ENCODE measurements around the gene INSL3. TPM values are rescaled to one million over a fixed set of nuclear protein-coding genes. Genes with fewer than 3 reads are reported as not detected.

Gene INSL3
- polyA plus RNA-seq, 1 donor from 2014 or later: not detected

DNA sequence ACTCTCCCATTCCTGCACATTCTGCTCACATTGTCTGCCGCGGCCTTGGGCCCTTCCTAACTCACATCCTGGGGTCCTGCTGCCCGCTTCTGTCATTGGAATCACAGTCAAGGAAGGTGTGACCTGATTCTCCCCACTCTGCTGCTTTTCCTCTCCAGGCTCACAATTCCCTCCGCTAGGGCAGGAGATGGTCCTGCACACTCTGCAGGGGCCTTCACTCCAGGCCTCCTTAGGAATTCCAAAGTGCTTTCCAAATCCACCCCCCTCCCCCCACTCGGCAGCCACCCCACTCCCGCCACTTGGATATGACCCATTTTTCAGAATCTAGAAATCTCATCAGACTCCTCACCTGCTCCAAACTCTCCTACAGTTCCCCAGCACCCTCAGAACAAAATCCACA lies 47.4 kb upstream of the INSL3 start:
- no peaks in the 10 kb centered on the region for H4K20me1 ChIP-seq (ENCODE audit: insufficient read depth)
- H3K9ac ChIP-seq (ENCODE audit: low read length): no peak overlapping the region
- H3K79me2 ChIP-seq (replicated peaks; ENCODE audit: insufficient read depth, low read length): no peaks in the 10 kb centered on the region
- no peaks in the 10 kb centered on the region for H3K9me2 ChIP-seq (ENCODE audit: insufficient read depth, low read length)
- H3F3A ChIP-seq (ENCODE audit: insufficient read depth, low read length, poor library complexity, severe bottlenecking): no peaks in the 10 kb centered on the region
- H3K4me3 ChIP-seq (ENCODE audit: low read length): no peak overlapping the region
- H3K4me2 ChIP-seq (ENCODE audit: low read length): no peak overlapping the region
- no peaks in the 10 kb centered on the region for H3K9me3 ChIP-seq (ENCODE audit: low read length)
- H3K27ac ChIP-seq (ENCODE audit: low read length): no peak overlapping the region
- peaks cover 2% of the 10 kb centered on the region for H3K27me3 ChIP-seq (ENCODE audit: insufficient read depth, low read depth, low read length)
- TF ChIP-seq CTCF (IDR thresholded peaks at IDR 0.05; ENCODE audit: poor library complexity, severe bottlenecking): no peak
- no peak for TF ChIP-seq POLR2AphosphoS5 (IDR thresholded peaks at IDR 0.05)
- TF ChIP-seq REST (IDR thresholded peaks at IDR 0.05; ENCODE audit: borderline replicate concordance): no peak
- no peak for TF ChIP-seq EP300 (conservative IDR thresholded peaks at IDR 0.05; ENCODE audit: poor library complexity, severe bottlenecking)
- no peak for TF ChIP-seq RAD21 (conservative IDR thresholded peaks at IDR 0.05)
- no peak for TF ChIP-seq MXI1 (conservative IDR thresholded peaks at IDR 0.05; ENCODE audit: poor library complexity, severe bottlenecking)
- TF ChIP-seq SMC3 (conservative IDR thresholded peaks at IDR 0.05; ENCODE audit: poor library complexity): no peak
- no peak for TF ChIP-seq TAF1 (IDR thresholded peaks at IDR 0.05; ENCODE audit: low read depth)
- no peak for TF ChIP-seq EZH2 (IDR thresholded peaks at IDR 0.05; ENCODE audit: borderline replicate concordance, insufficient read depth, low read length, poor library complexity, severe bottlenecking)
- no peaks in the 10 kb centered on the region for H3K36me3 ChIP-seq (ENCODE audit: insufficient read depth, low read length)
- no peak overlapping the region for H2AFZ ChIP-seq (ENCODE audit: low read depth, low read length)

- H3K4me3 ChIP-seq (ENCODE audit: low read length): no peak overlapping the region
- no peak overlapping the region for H3K4me2 ChIP-seq (ENCODE audit: low read length)
- TF ChIP-seq POLR2AphosphoS5 (IDR thresholded peaks at IDR 0.05) (no peak), EP300 (conservative IDR thresholded peaks at IDR 0.05; ENCODE audit: poor library complexity, severe bottlenecking) (no peak), REST (IDR thresholded peaks at IDR 0.05; ENCODE audit: borderline replicate concordance) (no peak), MXI1 (conservative IDR thresholded peaks at IDR 0.05; ENCODE audit: poor library complexity, severe bottlenecking) (no peak), SMC3 (conservative IDR thresholded peaks at IDR 0.05; ENCODE audit: poor library complexity) (no peak), CTCF (IDR thresholded peaks at IDR 0.05; ENCODE audit: poor library complexity, severe bottlenecking) (no peak), EZH2 (IDR thresholded peaks at IDR 0.05; ENCODE audit: borderline replicate concordance, insufficient read depth, low read length, poor library complexity, severe bottlenecking) (no peak), RAD21 (conservative IDR thresholded peaks at IDR 0.05) (no peak), TAF1 (IDR thresholded peaks at IDR 0.05; ENCODE audit: low read depth) (no peak)
- H3K27ac ChIP-seq (ENCODE audit: low read length): no peak overlapping the region
- H3K36me3 ChIP-seq (ENCODE audit: insufficient read depth, low read length): no peaks in the 10 kb centered on the region
- no peaks in the 10 kb centered on the region for H3K79me2 ChIP-seq (replicated peaks; ENCODE audit: insufficient read depth, low read length)
- no peaks in the 10 kb centered on the region for H3F3A ChIP-seq (ENCODE audit: insufficient read depth, low read length, poor library complexity, severe bottlenecking)
- no peaks in the 10 kb centered on the region for H3K27me3 ChIP-seq (ENCODE audit: insufficient read depth, low read depth, low read length)
- no peak overlapping the region for H3K9ac ChIP-seq (ENCODE audit: low read length)
- no peaks in the 10 kb centered on the region for H3K9me2 ChIP-seq (ENCODE audit: insufficient read depth, low read length)
- no peaks in the 10 kb centered on the region for H4K20me1 ChIP-seq (ENCODE audit: insufficient read depth)
- H2AFZ ChIP-seq (ENCODE audit: low read depth, low read length): no peak overlapping the region
- no peaks in the 10 kb centered on the region for H3K9me3 ChIP-seq (ENCODE audit: low read length)
Observed at GRCh38 chr19:17866964-17867486, 45.7 kb upstream of the INSL3 start.
